Stimulated activated CD8-positive, alpha-beta memory T cell treated with anti-CD3 and anti-CD28 coated beads, Interleukin-12 subunit alpha, Interleukin-12 subunit beta, amount 100 ng/mL, for 1 hour (primary cell): ENCODE measurements around the gene THYN1.

Experiments
- DNase-seq: peaks from one replicate; pipeline ENCODE4 v3.0.0-alpha.2; 2020; ENCODE audit warnings: low read depth

Gene THYN1

DNA sequence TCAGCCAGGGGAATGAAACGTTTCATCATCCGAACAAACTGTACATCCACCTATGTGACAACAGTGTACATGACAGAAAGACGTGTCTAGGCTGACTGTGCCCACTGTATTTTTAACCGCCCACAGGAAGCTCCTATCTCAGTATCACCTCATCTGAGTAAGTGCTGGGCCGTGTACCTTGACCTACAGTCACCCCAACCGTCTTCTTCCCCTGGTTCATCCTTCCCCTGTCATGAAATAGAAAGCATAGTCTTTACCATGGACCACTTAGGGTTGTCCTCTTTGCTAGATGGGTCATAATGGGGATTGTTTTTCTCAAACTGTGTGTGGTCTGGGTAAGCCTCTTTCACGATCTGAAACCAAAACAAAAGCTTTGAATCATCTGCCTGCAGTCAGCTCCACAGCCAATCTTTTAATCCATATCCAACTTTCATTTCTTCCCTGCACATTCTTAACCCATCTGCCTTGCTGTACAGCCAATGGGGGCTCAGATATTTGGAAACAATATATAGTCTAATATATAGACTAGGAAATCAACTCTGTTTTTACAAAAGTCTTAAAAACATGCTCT is 4.2 kb downstream of the THYN1 start:
- DNase-seq = no peak

DNA sequence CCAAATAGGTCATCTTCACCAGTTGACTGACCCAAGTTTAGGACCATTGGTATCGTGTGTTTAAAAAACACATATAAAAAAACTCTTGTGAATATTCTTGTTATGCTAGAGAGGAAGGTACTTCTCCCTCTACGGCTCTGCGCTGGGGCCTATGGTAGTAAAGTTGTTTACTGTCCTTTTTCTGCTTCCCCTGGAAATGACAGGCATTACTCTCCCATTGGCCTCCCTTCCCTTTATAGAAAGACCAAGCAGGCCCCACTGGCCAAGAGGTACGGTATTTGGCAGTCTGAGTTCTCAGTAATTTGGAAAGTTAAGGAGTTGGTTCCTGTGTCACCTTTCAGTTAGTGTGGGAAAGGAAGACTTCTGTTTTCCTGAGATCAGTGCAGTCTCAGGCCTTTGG is 6.5 kb downstream of the THYN1 start:
- no peak for DNase-seq

DNA sequence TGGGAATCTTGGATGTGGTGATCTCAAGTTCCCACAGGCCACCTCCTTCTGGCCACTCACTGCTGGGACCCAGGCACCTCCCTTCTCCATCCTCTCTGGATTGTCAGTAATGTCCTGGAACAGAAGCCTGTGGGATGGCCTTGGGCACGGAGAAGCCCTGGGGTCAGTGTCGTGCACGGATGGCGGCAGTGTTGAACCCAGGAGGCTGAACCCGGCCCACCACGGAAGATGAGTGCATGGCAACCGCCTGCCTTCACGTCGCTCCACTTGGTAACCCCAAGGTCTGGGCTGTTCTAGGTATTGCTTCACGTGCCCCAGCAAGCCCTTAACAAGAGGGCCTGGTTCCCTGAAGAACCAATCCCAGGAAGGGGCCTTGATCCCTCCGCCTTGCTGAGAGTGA is 7.1 kb downstream of the THYN1 start:
- no peak for DNase-seq

DNA sequence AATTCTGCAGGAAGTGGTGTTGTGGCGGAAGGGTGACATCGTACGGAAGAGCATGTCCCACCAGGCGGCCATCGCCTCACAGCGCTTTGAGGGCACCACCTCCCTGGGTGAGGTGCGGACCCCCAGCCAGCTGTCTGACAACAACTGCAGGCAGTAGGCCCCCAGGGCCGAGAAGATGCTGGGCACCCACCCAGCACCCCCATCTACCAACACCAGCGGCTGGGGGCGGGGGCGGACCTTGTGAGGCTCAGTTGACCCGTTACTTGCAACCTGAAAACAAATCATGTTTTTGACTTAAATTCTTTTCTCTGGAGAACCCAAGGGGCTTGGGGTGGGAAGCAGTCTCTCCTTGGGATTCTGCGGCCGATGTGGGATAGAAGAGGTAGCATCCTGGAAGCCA is 7.7 kb downstream of the THYN1 start:
- no peak for DNase-seq

DNA sequence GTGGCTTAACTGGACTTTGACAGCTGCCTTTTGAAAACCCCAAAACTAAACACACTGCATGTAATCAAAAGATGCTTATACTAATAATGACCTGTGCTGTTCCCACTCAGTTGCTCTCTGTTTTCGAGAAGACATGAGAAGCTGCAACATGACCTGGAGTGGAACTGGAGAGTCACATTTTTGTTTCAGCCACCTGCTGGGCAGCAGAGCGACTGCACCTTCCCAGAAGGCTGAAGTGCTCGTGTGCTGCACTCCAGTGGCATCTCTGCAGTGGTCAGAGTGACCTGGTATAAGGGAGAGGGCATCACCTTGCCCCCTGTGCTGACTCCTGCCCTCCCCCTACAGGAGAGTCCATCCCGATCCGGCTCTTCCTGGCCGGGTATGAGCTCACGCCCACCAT is 8.6 kb downstream of the THYN1 start:
- DNase-seq = no peak

DNA sequence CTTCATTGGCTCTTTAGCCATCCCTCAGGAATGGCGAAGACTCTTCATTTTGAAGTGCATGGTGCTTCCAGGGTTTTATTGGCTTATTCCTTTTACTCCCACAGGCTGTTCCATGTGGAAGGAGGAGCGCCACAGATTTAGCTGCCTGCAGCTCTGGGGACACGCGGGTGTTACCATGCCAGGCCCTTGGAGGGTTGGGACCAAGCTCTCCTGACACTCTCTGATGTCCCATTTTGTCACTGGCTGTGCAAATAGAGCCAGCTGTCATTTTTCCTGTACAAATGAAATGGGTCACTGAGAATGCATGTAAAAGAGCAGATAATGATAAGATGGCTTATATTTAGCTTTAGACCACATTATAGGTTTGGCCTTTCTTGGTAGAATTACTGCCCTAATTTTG is 9.2 kb downstream of the THYN1 start:
- no peak for DNase-seq

DNA sequence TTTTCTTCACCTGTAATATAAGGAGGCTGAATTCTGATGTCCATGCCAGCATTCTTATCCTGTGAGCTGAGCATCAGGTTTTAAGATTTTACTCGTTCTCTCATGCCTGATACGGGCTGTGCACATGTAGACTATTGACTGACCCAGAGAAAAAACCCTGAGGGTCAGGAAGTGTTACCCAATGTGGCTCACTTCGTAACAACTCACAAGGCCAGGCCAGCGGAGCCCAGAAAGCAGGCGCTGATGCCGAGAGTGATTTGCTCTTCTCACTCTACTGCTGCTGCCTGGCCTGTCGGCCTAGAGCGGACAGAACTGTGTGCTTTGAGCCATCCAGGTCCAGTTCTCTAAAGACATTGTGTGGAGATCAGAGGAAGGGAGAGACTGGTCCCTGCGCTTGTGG is 10.8 kb downstream of the THYN1 start:
- DNase-seq = no peak

DNA sequence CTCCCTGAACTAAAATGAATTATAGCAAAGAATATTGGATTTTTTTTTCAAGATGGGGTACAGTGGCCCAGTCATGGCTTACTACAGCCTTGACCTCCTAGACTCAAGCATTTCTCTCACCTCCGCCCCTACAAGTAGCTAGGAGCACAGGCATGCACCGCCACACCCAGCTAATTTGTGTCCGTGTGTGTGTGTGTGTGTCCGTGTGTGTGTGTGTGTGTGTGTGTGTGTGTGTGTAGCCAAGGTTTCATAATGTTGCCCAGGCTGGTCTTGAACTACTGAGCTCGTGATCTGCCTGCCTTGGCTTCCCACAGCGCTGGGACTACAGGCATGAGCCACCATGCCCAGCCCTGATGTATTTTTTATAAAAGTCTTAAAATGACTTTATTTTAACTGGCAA is 12.6 kb downstream of the THYN1 start:
- DNase-seq = no peak

DNA sequence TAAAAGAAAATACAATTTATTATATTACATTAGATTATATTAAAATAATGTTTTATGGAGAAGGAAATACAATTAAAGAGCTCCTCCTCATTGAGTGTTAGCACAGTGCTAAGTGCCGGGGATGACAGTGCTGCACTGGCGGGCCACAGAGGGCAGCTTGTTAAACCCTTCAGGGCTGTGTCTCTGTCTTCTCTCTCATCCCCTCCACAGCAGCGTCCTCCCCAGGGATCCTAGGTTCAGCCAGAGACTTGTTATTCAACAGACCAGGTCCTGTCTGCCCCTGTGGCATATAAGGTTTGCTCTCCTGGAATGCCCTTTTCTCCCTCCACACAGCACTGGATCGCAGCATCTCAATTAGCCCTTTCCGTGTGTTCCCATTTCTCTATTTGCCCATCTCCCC is 14.2 kb downstream of the THYN1 start:
- no peak for DNase-seq

DNA sequence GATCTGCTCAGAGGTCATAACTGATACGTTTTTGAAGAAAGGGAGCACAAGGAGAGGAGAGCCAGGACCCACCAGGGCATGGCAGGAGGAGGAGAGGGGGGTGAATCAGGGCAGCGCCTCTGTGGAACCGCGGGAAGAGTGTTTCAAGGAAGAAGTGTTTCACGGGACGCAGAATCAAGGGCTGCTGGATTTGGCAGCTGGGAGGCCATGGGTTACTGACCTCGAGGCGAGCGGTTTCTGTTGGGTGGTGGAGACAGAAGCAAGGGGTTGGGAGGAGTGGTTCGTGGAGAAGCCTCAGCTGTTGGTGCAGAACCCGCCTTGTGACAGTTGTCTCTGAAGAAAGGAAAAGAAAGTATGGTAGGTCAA is 15.6 kb downstream of the THYN1 start:
- no peak for DNase-seq

DNA sequence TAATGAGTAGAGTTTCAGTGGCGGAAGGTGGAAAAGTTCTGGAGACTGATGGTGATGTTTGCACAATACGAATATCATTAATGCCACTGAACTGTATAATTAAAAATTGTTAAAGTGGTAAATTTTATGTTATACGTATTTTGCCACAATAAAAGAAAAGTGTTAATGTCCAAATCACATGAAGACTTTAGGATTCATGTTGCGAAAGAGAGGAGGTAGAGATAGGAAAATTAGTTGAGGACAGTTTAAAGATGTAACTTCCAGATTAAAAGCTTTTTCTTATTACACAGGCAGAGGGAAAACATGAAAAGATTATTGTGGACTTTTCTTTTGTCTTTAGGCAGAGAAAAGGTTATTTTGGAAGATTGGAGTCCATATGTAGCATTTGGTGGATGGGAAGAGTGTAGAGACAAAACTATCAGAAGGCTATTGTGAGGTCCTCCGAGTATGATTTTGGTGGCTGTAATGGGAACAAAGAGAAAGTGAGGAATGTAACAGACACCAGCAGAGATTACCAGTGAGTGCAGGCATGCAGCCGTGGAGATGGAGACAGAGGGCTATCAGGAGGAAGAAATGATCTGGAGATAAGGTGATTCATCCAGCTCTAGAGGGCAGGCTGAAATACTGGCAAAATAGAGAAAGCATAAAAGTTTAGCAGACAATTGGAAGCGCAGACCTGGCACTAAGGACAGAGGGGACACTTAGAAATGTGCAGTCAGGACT is 16.2 kb downstream of the THYN1 start:
- DNase-seq = no peak

DNA sequence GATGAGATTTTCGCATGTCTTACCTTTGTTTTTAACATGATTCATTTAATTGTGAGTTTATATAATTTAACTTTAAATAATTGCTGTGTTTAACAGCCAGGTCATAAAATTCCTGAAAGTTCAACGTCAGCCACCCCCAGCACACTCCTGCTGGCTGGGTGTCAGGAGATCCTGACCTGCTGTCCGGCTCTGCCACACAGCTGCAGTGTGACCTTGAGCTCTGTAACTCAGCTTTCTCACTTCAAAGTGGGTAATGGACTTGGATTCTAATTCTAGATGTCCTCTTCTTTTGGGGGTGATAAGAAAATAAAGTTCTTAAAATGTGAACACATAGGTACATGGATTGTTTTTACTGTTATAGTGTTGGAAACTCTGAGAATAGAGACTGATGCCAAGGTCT is 17.8 kb downstream of the THYN1 start:
- DNase-seq = no peak

DNA sequence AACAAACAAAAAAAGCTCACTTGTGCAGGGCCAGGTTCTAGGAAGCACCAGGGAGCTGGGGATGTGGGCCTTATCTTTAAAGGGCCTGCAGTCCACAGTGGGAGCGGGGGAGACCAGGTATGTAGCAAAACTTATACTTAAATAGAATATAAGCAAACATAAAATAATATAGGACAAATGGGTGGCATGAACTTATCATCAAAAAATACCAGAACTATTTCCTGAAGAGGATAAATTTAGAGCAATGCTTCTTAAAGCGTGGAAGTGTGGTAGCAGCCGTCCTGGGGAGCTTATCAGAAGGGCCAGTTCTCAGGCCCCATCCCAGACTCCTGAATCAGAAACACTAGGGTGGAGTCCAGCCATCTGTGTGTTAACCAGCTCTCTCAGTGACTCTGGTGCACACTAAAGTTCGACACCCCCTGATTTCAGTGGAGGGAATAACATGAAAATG is 19.4 kb downstream of the THYN1 start:
- DNase-seq = no peak

DNA sequence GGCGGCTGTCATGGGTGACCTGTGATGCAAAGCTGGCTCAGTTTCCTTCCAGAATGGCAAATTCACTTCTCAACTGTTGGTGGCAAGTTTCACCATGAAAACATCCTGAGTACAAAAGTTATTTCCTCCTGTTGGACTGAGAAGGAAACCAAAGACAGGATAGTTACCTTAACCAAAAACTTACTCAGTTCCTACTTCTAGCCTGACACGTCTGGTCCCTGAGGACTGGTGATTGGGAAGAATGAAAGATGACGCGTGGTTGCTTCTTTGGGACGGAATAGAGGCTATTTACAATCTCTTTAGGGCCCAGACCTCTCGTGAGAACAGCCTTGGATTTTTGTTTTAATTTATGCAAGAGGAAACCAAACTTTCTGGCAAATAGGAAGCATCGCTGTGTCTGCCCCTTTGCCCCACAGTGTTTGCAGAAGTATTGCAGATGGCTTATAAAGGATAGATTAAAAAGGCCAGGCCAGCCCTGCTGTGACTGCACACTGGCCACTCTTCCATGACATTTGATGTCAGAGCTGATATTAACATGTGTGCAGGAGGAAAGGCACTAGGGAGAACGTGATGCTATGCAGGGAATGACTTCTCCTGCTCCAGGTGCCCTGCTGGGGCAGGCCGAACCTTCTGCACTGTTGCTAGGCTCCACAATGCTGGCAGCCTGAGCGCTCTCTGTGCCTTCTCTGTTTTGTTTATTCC is 21.0 kb downstream of the THYN1 start:
- DNase-seq = no peak

DNA sequence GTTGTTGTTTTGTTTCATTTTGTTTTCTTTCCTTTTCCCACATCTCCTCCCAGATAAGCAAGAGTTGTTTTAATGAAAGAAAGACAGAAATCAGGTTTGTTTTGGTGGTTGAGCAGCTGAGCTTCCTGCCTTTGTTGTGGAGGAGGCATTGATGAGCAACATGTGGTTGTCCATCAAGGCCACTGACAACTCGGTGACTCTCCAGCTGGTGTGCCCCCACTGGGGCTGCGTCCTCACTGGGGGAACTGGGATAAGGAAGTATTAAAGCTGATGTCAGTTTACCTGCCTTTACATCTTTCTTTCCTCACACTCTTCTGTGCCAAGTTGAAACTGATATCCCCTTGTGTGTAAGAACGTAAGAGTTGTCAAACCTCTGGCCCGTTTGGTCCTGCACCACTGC is 22.8 kb downstream of the THYN1 start:
- DNase-seq = no peak

DNA sequence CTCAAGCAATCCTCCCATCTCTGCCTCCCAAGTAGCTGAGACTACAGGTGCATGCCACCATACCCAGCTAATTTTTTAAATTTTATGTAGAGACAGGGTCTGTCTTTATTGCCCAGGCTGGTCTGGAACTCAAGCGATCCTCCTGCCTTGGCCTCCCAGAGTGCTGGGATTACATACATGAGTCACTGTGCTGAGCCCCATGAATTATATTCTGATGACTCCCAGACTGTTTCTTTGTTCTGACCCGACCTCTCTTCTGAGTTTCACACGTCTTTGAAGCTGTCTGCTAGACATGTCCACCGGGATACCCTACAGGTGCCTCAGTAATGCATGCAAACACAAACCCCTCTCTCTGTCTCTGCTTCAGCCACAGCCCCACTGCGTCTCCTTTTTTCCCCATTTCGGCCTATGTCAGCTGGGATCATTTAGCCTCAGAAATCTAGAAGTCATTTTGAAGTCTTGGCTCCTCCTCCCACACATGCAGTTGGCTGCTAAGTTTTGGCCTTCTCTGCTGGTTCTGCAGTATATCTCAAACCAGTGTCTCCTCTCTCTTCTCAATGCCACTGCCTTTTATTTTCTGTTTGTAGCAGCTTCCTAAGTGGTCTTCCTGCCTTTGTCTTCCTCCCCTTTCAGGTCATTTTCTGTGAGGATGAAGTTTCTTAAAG is 23.9 kb downstream of the THYN1 start:
- DNase-seq = no peak

DNA sequence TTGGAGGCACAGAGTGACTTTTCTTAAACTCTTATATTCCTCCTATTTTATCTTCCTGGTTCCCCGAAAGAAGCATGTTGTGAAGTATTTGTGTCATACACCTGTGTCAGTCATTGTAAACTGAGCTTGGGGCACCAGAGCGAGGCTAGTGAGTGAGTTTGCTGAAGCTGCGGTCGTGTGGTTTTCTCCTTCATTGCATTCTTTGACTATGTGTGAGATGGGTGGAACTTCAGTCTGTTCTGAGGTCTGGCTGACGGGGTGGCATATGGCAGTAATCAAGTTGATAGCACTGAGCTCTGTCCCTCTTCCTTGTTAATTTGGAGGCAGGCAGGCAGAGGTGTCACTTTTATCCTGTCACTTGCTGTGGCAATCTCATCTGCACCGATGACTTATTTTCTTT is 24.5 kb downstream of the THYN1 start:
- DNase-seq = no peak

DNA sequence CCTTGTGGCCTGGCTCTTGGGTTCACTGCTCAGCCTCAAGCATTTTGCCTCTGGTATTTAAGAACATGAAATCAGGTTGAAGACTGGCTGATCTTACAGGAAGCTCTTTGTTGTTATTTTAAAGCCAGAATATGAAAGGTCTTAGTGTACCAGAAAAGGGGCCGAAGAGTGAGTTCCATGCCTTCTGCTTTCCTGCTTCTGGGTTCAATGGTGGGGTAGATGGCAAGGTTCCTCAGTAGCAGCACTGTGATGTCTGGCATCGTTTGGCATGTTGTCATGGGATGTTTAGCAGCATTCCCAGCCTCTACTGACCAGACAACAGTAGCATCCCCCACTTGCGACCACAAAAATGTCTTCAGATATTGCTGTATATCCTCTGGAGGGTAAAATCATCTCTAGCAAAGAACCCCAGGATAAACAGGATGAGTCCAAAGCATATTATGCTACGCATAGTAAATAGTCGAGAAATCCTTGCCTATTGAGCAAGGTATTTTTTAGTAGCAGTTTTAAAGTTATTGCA is 26.3 kb downstream of the THYN1 start:
- no peak for DNase-seq

DNA sequence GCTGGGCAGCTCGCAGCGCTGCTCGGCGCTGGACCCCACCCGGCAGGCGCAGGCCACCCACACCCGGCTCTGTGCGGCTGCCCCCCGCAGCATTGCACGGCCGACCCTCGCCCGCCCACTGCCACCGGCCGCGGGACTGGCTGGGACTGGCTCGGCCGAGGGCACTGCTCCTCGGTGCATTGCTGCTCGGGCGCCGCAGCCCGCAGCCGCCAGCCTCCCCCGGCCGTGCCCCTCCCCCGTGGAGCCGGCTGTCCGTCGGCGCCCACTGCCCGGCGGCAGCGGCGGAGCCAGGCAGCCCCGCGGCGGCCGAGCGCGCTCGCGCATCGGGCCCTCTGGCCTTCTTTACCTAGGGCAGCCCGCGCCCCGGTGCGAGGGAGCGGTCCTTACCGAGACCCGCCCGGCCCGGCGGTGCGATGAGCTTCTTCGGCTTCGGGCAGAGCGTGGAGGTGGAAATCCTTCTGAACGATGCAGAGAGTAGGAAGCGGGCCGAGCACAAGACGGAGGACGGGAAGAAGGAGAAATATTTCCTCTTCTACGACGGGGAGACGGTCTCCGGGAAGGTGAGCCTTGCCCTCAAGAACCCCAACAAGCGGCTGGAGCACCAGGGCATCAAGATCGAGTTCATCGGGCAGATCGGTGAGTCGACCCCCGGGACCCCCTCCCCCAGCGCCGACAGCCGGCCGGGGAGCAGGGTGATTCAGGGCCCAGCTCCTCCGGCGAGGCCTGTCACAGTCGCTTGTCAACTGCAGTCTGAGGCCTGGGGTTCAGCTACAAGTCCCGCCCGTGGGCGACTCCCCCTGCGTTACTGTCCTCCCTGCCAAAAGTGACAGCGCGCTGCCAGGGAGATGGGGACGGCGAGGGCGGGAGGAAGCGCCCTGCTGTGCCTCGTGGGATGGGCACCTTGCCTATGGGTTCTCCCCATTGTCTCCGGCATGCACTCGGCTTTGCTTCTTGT is 28.2 kb downstream of the THYN1 start:
- peak; percentile 30 for DNase-seq

DNA sequence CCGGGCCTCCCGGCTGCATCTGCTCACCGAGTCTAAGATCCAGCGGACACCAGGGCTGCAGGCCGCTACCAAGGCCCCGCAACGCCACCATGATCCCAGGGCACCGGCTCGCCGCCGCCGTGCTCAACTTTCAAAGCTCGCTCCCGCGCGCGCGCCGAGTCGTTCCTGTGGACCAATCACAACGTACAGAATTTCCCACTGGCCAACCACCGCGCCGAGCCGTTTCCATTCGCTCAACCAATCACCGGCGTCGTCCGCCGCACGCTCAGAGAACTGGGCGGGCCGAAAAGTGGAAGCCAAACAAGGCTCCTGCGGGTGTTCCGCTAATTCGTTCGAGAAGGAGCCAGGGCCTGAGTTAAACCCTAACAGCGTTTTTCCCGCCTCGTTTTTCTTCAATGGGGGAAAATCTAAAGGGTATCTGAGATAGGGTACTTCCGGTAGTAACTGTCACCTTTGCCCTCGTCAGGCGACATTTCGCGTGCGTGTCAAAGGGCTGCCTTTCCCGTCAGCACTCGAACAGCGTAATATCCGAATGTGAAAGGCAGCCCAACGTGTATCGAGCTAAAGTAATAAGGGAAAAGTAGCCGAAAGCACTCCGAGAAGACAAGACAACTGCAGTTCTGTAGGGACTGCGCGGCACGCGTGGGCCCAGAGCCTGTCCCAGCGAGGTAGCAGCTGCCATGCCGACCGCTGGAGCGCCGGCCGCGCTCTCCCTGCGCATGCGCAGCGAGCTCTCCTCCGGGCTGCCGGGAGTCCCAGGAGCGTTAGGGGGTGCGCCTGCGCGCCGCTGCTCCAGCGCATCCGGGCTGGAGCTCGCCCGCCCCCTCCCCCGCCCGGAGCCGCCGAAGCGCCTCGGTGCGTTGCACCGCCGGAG is 29.1 kb downstream of the THYN1 start, which contains the start of the genes NCAPD3 and VPS26B:
Gene NCAPD3 (minus strand): TSS at position 132 of the 874 bp plus-strand sequence. CDS start 41 bp downstream, at position 91.
Gene VPS26B (plus strand): TSS at position 836 of the 874 bp plus-strand sequence. CDS start 452 bp downstream, outside the sequence.
- peak; percentile 93 for DNase-seq
